Measurements from ENCODE around the gene CCDC171. TPM values are rescaled to one million over a fixed set of nuclear protein-coding genes. Genes with fewer than 3 reads are reported as not detected.
A peak's percentile ranks its signal among the peaks of the same experiment; 100 is the strongest.

Gene CCDC171
- total RNA-seq, 1 experiment from 2014 or later = 2.8 TPM

- no peak for TF ChIP-seq FOXP4 (CRISPR knock-in tag; IDR thresholded peaks at IDR 0.05)
These were observed 190.7 kb downstream of the CCDC171 start (continued) for GRCh38 chr9:15743512-15743911.

GRCh38 chr9:15744196-15744595, 191.4 kb downstream of the CCDC171 start:
- no peak for DNase-seq (ENCODE audit: low spot score)
- ChIA-PET POLR2A (no interaction called here), CTCF (no interaction called here)
- Mint-ChIP-seq H3K27ac (0 out of 2 replicates have a peak overlapping the region, but pooled peaks have one; percentile 8), H3K9me3 (0 out of 2 replicates have a peak, but pooled peaks cover 4% of the 10 kb centered on the region), H3K4me1 (peaks cover 5% of the 10 kb centered on the region), H3K4me3 (no peak overlapping the region), H3K27me3 (ENCODE audit: low read depth) (no peaks in the 10 kb centered on the region), H3K36me3 (no peaks in the 10 kb centered on the region)
- TF ChIP-seq CREB1 (CRISPR knock-in tag; IDR thresholded peaks at IDR 0.05) (no peak), MYBL2 (CRISPR knock-in tag; IDR thresholded peaks at IDR 0.05) (no peak), OVOL2 (CRISPR knock-in tag; IDR thresholded peaks at IDR 0.05; ENCODE audit: borderline replicate concordance) (no peak), ZNF219 (CRISPR knock-in tag; IDR thresholded peaks at IDR 0.05; ENCODE audit: borderline replicate concordance) (no peak), ERG (CRISPR knock-in tag; IDR thresholded peaks at IDR 0.05) (no peak)
- ATAC-seq = no peak

- ATAC-seq = peak; percentile 69
- Mint-ChIP-seq H3K27me3 (ENCODE audit: low read depth) (no peaks in the 10 kb centered on the region), H3K36me3 (no peaks in the 10 kb centered on the region), H3K27ac (no peak overlapping the region), H3K4me3 (no peak overlapping the region), H3K4me1 (peaks cover 5% of the 10 kb centered on the region), H3K9me3 (no peaks in the 10 kb centered on the region)
- POLR2A ChIA-PET = no interaction called here
- DNase-seq (ENCODE audit: low spot score) = peak; percentile 31
- CTCF ChIA-PET = no interaction called here
- TF ChIP-seq FOXJ3 (CRISPR knock-in tag; IDR thresholded peaks at IDR 0.05; ENCODE audit: borderline replicate concordance) (no peak), NR2C2 (CRISPR knock-in tag; IDR thresholded peaks at IDR 0.05) (no peak), ZNF317 (CRISPR knock-in tag; IDR thresholded peaks at IDR 0.05; ENCODE audit: borderline replicate concordance, low read depth) (no peak), JAZF1 (CRISPR knock-in tag; IDR thresholded peaks at IDR 0.05) (no peak), AFF4 (CRISPR knock-in tag; IDR thresholded peaks at IDR 0.05; ENCODE audit: borderline replicate concordance) (no peak), HMGXB4 (CRISPR knock-in tag; IDR thresholded peaks at IDR 0.05) (no peak), USF1 (CRISPR knock-in tag; IDR thresholded peaks at IDR 0.05) (no peak), KAT7 (CRISPR knock-in tag; IDR thresholded peaks at IDR 0.05; ENCODE audit: borderline replicate concordance) (no peak), GRHL2 (CRISPR knock-in tag; IDR thresholded peaks at IDR 0.05; ENCODE audit: insufficient replicate concordance, severe bottlenecking) (no peak), ZBTB21 (CRISPR knock-in tag; IDR thresholded peaks at IDR 0.05; ENCODE audit: borderline replicate concordance) (no peak), ZBTB43 (CRISPR knock-in tag; IDR thresholded peaks at IDR 0.05) (no peak), ETV6 (CRISPR knock-in tag; IDR thresholded peaks at IDR 0.05) (no peak), ZNF396 (CRISPR knock-in tag; IDR thresholded peaks at IDR 0.05; ENCODE audit: borderline replicate concordance) (no peak), ZNF512 (CRISPR knock-in tag; IDR thresholded peaks at IDR 0.05; ENCODE audit: borderline replicate concordance) (no peak), PRRX2 (CRISPR knock-in tag; IDR thresholded peaks at IDR 0.05) (no peak), RELA (CRISPR knock-in tag; IDR thresholded peaks at IDR 0.05; ENCODE audit: borderline replicate concordance) (no peak)
These were observed 194.1 kb downstream of the CCDC171 start for GRCh38 chr9:15746905-15747304.
